ENCODE data around the gene AQP2.

- TF ChIP-seq TAF1 (IDR thresholded peaks at IDR 0.05; ENCODE audit: borderline replicate concordance, insufficient read depth, low read length) (no peak), FOXP2 (optimal IDR thresholded peaks at IDR 0.05; ENCODE audit: borderline replicate concordance, extremely low read depth, extremely low read length, insufficient read depth) (no peak), REST (IDR thresholded peaks at IDR 0.05; ENCODE audit: insufficient read depth in 1 of 2, low read depth in 2 of 2, low read length in 2 of 2) (no peak), POLR2AphosphoS5 (IDR thresholded peaks at IDR 0.05; ENCODE audit: low read depth, low read length) (no peak), SIN3A (IDR thresholded peaks at IDR 0.05; ENCODE audit: borderline replicate concordance, insufficient read depth, low read length) (no peak)
These were observed 9.3 kb downstream of the AQP2 start for GRCh38 chr12:49959685-49960473.

All from PFSK-1 (cell line).